ENCODE data around the gene EFCAB12. TPM values are rescaled to one million over a fixed set of nuclear protein-coding genes. Genes with fewer than 3 reads are reported as not detected.

EFCAB12 gene
- total and polyA plus RNA-seq, 10 of the 15 experiments (the other 5 are each of a cell fraction or from before 2014, with no cell fraction given), result 0.02 to 0.85 (median 0.33) TPM

- TF ChIP-seq CUX1 (IDR thresholded peaks at IDR 0.05; ENCODE audit: insufficient replicate concordance, low read depth, low read length), result no peak
- no peak; the same call in 1 of the 2 replicates for TF ChIP-seq CREM (IDR thresholded peaks at IDR 0.05; ENCODE audit: low read depth)
- TF ChIP-seq EED (IDR thresholded peaks at IDR 0.05; ENCODE audit: low read depth), result peak; percentile 74
- no peak for TF ChIP-seq NR2C2 (IDR thresholded peaks at IDR 0.05; ENCODE audit: borderline replicate concordance, control insufficient read depth, insufficient read length, low read depth)
- no peak for TF ChIP-seq ZNF207 (IDR thresholded peaks at IDR 0.05; ENCODE audit: borderline replicate concordance)
- no peak for TF ChIP-seq HSF1 (IDR thresholded peaks at IDR 0.05; ENCODE audit: low read depth, low read length)
- no peak for TF ChIP-seq RBBP5 (conservative IDR thresholded peaks at IDR 0.05)
- TF ChIP-seq MTA3 (IDR thresholded peaks at IDR 0.05; ENCODE audit: borderline replicate concordance, low read length), result no peak
- TF ChIP-seq ATF7 (IDR thresholded peaks at IDR 0.05; ENCODE audit: low read depth), result peak; percentile 87
- TF ChIP-seq BACH1 (IDR thresholded peaks at IDR 0.05; ENCODE audit: borderline replicate concordance), result no peak
- no peak for TF ChIP-seq SP1 (IDR thresholded peaks at IDR 0.05; ENCODE audit: low read depth, low read length)
- no peak for TF ChIP-seq SIN3A (IDR thresholded peaks at IDR 0.05; ENCODE audit: low read depth, low read length)
- no peak for TF ChIP-seq SUPT20H (IDR thresholded peaks at IDR 0.05; ENCODE audit: borderline replicate concordance, control insufficient read depth, low read depth, low read length)
- no peak; the same call in 1 of the 2 replicates for TF ChIP-seq NBN (IDR thresholded peaks at IDR 0.05)
- TF ChIP-seq KAT2A (conservative IDR thresholded peaks at IDR 0.05; ENCODE audit: control insufficient read depth, low read depth, low read length), result no peak
- TF ChIP-seq POLR2AphosphoS5 (IDR thresholded peaks at IDR 0.05; ENCODE audit: low read length), result no peak
- no peak for TF ChIP-seq IRF3 (IDR thresholded peaks at IDR 0.05)
- no peak for TF ChIP-seq NFYB (IDR thresholded peaks at IDR 0.05; ENCODE audit: insufficient read depth, low read depth, low read length)
- no peak for TF ChIP-seq FOS (IDR thresholded peaks at IDR 0.05; ENCODE audit: borderline replicate concordance, extremely low read depth, insufficient read length)
- TF ChIP-seq ESRRA (IDR thresholded peaks at IDR 0.05; ENCODE audit: low read length), result no peak
These were observed 29.1 kb downstream of the EFCAB12 start (continued) for GRCh38 chr3:129399145-129399894.

Data from GM12878 (cell line).